Measurements from ENCODE around the gene ASPN. TPM values are rescaled to one million over a fixed set of nuclear protein-coding genes. Genes with fewer than 3 reads are reported as not detected.
"Not testable (repeated sequence)": the region's sequence is repeated elsewhere in the genome, so short reads cannot be mapped to it uniquely, and the experiment has no call there.

The ASPN gene
- total RNA-seq, 4 donors from 2014 or later = 1.4 to 4.2 (median 3.1) TPM

DNA sequence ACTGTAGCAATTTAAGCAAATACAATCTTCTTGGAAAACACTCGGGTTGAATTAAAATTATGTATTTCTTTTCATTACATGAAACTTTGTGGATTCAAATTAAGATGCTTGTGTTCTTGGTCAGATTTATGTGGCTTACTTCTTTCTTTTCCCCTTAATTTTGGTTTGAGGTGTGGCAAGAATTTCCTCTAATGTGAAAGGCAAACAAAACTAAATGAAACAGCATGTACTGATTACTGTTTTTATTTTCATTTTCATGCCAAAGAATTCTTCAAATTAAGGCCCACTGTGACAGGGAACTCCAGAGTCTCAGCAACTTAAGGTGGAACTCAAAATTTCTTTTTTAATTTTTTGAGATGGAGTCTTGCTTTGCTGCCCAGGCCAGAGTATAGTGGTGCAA lies 58.0 kb downstream of the ASPN start, which contains the start of gene OMD:
Gene OMD (minus strand): TSS at position 132 of the 400 bp plus-strand sequence. CDS start 6,913 bp downstream, outside the sequence.
- Histone ChIP-seq H3K4me1 (no peaks in the 10 kb centered on the region), H3K27ac (peak within 1 kb of the TSS in 1 of 4 donors; percentile 29), H3K4me3 (peak within 1 kb of the TSS in 3 of 4 donors; percentile 17 to 31 (median 19)), H3K36me3 (no peaks in the 10 kb centered on the region), H3K9me3 (no peaks in the 10 kb centered on the region), H3K27me3 (no peaks in the 10 kb centered on the region)
- ATAC-seq (no peak), DNase-seq (no peak)
- intact Hi-C loops (cut with DNase I; ENCODE audit: low total_unique reads) (no loop called here), in situ Hi-C loops (cut with MboI; ENCODE audit: low sequenced_read_pairs in 4 of 4) (no loop called here)
- TF ChIP-seq POLR2A (IDR thresholded peaks at IDR 0.05) = no peak
- TF ChIP-seq, protein P1, sequence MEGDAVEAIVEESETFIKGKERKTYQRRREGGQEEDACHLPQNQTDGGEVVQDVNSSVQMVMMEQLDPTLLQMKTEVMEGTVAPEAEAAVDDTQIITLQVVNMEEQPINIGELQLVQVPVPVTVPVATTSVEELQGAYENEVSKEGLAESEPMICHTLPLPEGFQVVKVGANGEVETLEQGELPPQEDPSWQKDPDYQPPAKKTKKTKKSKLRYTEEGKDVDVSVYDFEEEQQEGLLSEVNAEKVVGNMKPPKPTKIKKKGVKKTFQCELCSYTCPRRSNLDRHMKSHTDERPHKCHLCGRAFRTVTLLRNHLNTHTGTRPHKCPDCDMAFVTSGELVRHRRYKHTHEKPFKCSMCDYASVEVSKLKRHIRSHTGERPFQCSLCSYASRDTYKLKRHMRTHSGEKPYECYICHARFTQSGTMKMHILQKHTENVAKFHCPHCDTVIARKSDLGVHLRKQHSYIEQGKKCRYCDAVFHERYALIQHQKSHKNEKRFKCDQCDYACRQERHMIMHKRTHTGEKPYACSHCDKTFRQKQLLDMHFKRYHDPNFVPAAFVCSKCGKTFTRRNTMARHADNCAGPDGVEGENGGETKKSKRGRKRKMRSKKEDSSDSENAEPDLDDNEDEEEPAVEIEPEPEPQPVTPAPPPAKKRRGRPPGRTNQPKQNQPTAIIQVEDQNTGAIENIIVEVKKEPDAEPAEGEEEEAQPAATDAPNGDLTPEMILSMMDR (IDR thresholded peaks at IDR 0.05 in 4 of 5, conservative IDR thresholded peaks at IDR 0.05 in 1 of 5) = no peak

DNA sequence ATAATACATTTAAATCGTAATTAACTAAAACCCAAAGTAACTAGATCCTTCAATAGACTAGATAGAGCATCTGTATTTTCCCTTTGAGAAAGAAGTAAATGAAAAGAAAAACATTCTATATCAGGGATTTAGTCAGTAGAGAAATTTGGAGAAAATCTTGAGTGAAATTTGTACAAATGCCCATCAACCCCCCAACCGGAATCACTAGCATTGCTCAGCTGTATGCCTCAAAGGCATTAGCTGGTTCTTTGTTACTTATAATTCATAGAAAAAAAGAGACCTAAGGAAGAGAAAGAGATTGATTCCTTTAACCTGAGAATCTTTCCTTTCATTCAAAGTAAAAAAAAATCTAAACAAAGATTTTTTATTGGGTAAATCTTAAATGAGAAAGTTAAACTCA lies 58.7 kb downstream of the ASPN start:
- Histone ChIP-seq H3K4me1 (no peaks in the 10 kb centered on the region), H3K27ac (no peak overlapping the region), H3K4me3 (peak overlapping the region in 2 of 4 donors; percentile 19 to 31), H3K9me3 (no peaks in the 10 kb centered on the region), H3K36me3 (no peaks in the 10 kb centered on the region), H3K27me3 (no peaks in the 10 kb centered on the region)
- no peak for ATAC-seq
- TF ChIP-seq, protein P1 (IDR thresholded peaks at IDR 0.05 in 4 of 5, conservative IDR thresholded peaks at IDR 0.05 in 1 of 5) = no peak
- no peak for TF ChIP-seq POLR2A (IDR thresholded peaks at IDR 0.05)
- in situ Hi-C loops (cut with MboI; ENCODE audit: low sequenced_read_pairs in 4 of 4) = no loop called here
- DNase-seq = no peak
- intact Hi-C loops (cut with DNase I; ENCODE audit: low total_unique reads) = no loop called here

DNA sequence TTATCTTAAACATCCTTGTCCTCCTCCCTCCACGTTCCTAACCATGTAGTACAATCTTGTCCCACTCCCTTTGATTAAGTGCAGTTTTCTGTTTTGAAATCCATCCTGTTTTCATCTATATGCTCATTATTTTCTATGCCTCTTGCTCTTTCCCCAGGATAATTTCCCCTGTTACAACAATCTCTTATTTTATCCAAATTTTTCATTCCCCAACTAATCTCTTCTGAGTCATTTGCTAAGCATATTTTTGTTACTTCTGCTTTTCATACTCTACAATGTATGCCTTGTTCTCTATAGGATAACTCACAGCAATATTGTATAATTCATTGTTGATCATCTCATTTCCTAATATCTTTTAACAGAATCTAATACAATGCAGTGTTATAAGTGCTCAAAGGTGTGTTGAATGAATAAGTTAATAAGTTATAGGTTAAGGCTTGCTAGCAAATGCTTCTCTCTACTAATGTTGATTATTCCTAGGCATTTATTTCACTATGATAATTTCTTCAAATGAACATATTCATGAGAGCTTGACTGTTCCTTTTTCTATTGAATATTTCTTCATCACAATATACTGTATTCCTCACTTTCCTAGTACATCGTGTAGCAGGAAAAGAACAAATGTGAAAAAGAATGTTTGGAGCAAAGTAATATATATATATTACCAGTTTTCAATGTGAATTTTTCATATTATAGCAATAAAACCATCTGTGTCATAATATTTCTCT lies 59.5 kb downstream of the ASPN start:
- H3K9me3 ChIP-seq = no peaks in the 10 kb centered on the region
- TF ChIP-seq, protein P1 (IDR thresholded peaks at IDR 0.05 in 4 of 5, conservative IDR thresholded peaks at IDR 0.05 in 1 of 5) = no peak
- no peak for TF ChIP-seq POLR2A (IDR thresholded peaks at IDR 0.05)
- in situ Hi-C loops (cut with MboI; ENCODE audit: low sequenced_read_pairs in 4 of 4) = no loop called here
- DNase-seq = no peak
- no peaks in the 10 kb centered on the region for H3K27me3 ChIP-seq
- intact Hi-C loops (cut with DNase I; ENCODE audit: low total_unique reads) = no loop called here
- no peak for ATAC-seq
- H3K27ac ChIP-seq = no peak overlapping the region
- no peaks in the 10 kb centered on the region for H3K4me1 ChIP-seq
- H3K4me3 ChIP-seq = no peak overlapping the region
- H3K36me3 ChIP-seq = no peaks in the 10 kb centered on the region

DNA sequence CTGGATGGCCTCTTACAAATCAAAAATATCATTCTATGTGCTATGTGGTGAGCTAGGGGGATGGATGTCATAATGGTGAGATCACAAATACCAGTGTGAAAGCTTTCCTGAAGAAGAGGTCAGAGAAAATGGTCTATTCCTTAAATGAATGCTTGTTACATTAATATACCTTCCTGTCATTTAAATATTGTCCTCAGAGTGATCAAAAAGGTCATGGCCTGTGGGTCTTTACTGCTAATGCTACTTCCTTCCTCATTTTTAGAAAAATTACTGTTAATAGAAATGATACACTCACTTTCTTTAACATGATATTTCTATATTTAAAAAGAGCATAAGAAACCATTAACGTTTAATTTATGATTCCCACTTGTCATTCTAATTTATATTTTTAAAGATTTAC lies 67.7 kb downstream of the ASPN start:
- intact Hi-C loops (cut with DNase I; ENCODE audit: low total_unique reads) = no loop called here
- ATAC-seq (no peak), DNase-seq (no peak)
- H3K9me3 ChIP-seq = no peaks in the 10 kb centered on the region
- no peaks in the 10 kb centered on the region for H3K27me3 ChIP-seq
- TF ChIP-seq, protein P1 (IDR thresholded peaks at IDR 0.05 in 4 of 5, conservative IDR thresholded peaks at IDR 0.05 in 1 of 5) = no peak
- TF ChIP-seq POLR2A (IDR thresholded peaks at IDR 0.05) = no peak
- H3K36me3 ChIP-seq = no peaks in the 10 kb centered on the region
- no peaks in the 10 kb centered on the region for H3K4me1 ChIP-seq
- H3K4me3 ChIP-seq = no peak overlapping the region
- in situ Hi-C loops (cut with MboI; ENCODE audit: low sequenced_read_pairs in 4 of 4) = no loop called here
- H3K27ac ChIP-seq = no peak overlapping the region

DNA sequence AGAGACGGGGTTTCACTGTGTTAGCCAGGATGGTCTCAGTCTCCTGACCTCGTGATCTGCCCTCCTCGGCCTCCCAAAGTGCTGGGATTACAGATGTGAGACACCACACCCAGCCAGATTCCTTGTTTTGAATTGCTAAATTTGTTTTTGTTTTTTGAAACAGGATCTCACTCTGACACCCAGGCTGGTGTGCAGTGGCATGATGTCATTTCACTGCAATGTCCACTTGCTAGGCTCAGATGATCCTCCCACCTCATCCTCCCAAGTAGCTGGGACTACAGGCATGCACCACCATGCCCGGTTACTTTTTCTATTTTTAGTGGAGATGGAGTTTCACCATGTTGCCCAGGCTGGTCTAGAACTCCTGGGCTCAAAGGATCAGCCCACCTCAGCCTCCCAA lies 71.1 kb downstream of the ASPN start:
- DNase-seq; intact Hi-C loops (cut with DNase I; ENCODE audit: low total_unique reads); in situ Hi-C loops (cut with MboI; ENCODE audit: low sequenced_read_pairs in 4 of 4); H3K4me1 ChIP-seq; H3K27ac ChIP-seq; H3K9me3 ChIP-seq; ATAC-seq; H3K27me3 ChIP-seq; H3K4me3 ChIP-seq; H3K36me3 ChIP-seq: not testable (repeated sequence)
